Ramos (cell line): ENCODE results near the gene DNASE1L3.
"Not testable (repeated sequence)": the region's sequence is repeated elsewhere in the genome, so short reads cannot be mapped to it uniquely, and the experiment has no call there.

Experiments used
- in situ Hi-C: fragments of 300-500 bp; cut with MboI; formaldehyde crosslinking; loops from one replicate; pipeline ENCODE4 v1.14.3; 2022; ENCODE audit warnings: low sequenced_read_pairs; ENCODE audit not compliant: unreplicated experiment

The DNASE1L3 gene

GRCh38 chr3:58202917-58203360 is 7.8 kb downstream of the DNASE1L3 start:
- in situ Hi-C loops = no loop called here

- in situ Hi-C loops = not testable (repeated sequence)
Observed at GRCh38 chr3:58201451-58201850, 9.3 kb downstream of the DNASE1L3 start.

DNA sequence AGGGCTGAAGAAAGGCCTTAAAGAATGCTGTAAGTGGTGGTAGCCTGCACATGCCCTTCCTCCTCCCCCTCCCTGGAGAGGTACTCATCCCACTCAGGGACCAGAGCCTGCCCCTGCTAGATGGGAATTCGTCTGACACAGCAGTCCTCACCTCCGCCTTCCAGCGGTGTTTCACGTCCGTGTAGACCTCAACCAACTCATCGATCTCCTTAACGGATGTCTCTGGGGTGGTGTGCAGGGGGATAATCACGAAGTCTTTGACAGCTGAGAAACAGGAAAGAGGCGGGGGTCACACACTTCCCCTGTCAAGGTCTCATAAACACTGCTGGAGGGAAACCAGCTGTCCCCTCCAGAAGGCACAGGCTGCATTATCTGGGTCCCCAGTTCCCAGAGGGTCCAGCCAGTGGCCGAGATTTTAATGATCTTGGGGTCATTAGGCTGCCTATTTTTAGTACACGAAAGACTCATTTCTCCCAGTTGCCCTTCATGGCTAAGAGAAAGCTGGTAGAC is 9.9 kb downstream of the DNASE1L3 start:
- in situ Hi-C loops = no loop called here

- in situ Hi-C loops = no loop called here
Observed at GRCh38 chr3:58200121-58200709, 10.6 kb downstream of the DNASE1L3 start.

GRCh38 chr3:58198804-58199203 is 12.0 kb downstream of the DNASE1L3 start:
- in situ Hi-C loops = no loop called here

DNA sequence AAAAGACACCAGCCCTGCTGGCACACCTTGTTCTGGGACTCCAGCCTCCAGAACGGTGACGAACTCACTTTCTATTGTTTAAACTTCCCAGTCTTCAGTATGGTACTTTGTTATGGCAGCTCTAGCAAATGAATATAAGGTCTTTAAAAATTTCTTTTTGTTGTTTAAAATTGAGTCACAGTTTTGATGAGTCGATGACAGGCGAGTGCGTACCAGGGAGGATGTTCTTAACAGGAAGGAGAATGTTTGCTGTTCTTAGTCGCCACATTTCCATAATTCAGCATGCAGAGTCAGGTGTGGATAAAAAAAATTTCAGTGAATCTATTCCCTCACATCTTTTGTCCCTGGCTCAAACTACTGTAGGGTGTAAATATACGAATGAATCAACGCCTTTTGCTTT is 12.4 kb downstream of the DNASE1L3 start:
- in situ Hi-C loops = no loop called here

- in situ Hi-C loops = no loop called here
Observed at GRCh38 chr3:58197588-58197987, 13.2 kb downstream of the DNASE1L3 start.

DNA sequence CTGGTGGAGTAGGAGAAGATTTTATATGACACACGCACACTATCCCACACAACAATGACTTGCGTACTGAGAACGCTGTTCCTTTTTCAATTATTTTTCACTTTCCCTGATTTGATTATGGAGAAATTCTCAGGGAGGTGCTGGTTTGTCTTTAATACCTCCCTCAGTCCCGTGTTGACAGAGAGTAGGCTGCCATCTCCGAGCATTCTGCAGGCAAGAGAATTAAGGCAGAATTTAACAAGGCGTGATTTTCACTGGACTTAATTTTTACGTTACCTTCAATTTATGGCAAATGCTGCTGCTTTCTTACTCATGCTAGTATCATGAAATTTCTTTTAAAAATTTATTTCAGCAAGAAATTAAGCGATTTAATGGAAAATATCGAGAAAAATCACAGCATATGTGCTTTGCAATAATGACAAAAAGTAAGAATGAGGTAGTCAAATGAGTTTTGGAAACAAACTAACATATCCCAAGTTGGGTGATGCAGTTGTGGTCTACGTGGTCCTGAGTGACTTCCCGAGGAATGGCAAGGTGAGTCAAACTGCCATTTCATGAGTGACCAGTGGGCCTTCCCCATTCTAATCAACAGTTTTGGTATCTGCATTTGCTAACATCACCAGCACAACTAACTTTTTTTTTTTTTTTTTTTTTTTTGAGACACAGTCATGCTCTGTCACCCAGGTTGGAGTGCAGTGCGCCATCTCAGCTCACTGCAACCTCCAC is 16.9 kb downstream of the DNASE1L3 start:
- in situ Hi-C loops = no loop called here

DNA sequence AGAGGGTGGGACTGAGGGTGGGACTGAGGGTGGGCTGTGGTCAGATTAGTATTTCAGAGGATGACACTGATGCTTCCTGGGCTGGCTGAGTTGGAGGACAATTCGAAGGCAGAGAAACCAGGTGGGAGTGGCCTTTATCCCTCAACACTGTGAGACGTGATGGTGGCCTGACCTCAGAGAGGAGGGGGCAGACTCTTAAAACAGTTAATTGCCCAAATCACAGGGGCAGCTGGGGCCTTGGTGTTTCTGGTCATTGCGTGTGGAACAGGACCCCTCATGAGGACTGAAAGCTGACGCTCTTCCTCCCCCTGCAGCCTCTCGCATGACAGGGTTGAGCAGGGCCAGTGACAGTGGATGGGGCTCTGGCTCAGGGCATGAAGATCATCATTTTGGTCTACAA is 18.7 kb downstream of the DNASE1L3 start:
- in situ Hi-C loops = no loop called here

DNA sequence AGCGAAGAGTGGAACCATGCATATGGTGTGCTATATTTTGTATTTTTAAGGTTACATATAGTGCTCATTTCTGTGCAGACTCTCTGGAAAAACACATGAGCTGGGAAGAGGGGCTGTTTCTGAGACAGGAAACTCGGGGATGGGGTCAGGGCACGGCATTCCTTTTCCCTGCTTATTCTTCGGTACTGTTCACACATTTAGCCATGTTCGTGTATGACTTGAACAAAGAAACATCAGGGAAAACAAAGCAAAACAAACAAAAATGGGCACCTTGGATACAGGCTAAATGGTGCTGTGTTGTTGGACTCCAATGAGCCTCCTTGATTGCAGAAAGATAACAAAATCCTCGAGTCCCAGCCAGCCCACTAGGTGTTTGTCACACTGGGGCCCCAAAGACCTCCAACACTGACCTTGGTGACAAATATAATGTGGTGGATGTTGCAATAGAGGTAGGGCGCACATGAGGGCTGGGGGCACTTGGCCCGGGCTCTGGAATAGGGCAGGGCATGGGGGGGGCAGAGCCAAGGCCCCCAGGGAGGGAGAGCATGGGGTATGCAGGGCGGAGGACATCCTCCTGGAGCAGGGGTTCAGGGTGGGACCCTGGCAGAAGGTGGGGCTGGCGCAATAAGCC is 19.3 kb downstream of the DNASE1L3 start:
- in situ Hi-C loops = no loop called here

DNA sequence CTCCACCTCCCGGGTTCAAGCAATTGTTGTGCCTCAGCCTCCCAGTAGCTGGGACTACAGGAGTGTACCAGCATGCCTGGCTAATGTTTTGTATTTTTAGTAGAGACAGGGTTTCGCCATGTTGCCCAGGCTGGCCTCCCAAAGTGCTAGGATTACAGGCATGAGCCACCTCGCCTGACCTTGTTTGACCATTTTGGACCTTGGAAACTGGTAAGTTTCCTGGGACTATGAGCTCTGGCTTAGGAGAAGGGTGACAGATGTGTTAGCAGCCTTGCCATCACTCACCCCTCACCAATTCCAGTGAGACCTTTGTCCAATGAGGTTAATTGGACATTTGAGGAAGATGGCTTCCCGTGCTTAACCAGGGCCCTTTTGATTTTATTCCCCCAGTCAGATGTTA is 19.9 kb downstream of the DNASE1L3 start:
- in situ Hi-C loops = no loop called here

GRCh38 chr3:58190291-58190690 is 20.5 kb downstream of the DNASE1L3 start:
- in situ Hi-C loops = no loop called here

DNA sequence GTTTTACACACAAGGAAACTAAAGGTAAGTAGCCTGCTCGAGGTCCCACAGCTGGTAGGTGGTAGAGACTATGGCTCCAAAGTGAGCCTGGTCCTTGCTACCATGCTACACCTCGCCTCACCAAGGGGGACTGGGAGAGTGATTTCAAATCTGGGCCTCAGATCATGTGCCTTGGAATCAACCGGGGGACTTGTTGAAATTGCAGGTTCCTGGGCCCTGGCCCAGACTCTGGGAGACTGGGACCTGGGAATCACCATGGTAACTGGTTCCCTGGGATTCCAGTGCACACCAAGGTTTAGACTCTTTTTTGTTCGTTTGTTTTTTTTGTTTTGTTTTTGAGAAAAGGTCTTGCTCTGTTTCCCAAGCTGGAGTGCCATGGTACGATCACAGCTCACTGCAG is 21.1 kb downstream of the DNASE1L3 start:
- in situ Hi-C loops = no loop called here

GRCh38 chr3:58188921-58189451 is 21.8 kb downstream of the DNASE1L3 start:
- in situ Hi-C loops = no loop called here

DNA sequence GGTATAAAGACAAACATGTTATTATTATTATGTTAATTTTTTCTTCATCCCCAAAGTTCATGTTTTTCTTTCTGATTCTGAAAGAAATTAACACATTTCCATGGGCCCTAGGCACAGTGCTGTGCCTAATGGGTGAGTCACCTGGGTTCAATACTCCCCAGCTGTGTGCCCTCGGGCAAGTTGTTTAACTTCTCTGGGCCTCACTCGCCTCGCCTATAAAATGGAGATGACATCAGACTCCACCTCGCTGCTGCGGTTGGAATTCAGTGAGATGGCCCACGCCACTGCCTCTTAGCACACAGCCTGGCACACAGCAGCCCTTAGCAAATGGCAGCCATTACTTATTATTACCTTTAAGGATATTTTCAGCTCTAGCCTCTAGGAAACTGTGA is 22.6 kb downstream of the DNASE1L3 start:
- in situ Hi-C loops = no loop called here

GRCh38 chr3:58184982-58185360 is 25.8 kb downstream of the DNASE1L3 start:
- in situ Hi-C loops = loop anchor here (5.0 kb wide), 2 partner anchors 117 to 347 kb away; no protein-coding TSS in a partner anchor

GRCh38 chr3:58184309-58184981 is 26.3 kb downstream of the DNASE1L3 start:
- in situ Hi-C loops = loop anchor here (5.0 kb wide), 2 partner anchors 118 to 348 kb away; no protein-coding TSS in a partner anchor

DNA sequence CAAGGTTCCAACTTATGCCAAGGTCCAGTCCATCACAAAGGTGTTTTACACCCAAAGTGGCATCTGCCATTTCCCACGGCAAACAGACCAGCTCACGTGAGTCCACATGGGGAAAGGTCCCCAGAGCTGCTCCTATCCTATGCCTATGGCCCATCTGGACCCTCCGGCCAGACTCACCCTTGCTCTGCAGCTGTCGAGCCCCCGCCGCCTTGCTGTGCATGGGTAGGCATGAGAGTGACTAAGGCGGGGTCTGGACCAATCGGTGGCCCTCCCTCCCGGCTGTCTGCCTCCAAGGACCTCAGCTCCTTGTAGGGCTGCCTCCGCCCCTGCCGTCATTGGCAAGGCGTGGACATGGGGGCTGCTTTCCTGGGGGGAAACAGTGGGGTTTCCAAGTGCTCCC is 26.9 kb downstream of the DNASE1L3 start:
- in situ Hi-C loops = loop anchor here (5.0 kb wide), 2 partner anchors 118 to 348 kb away; no protein-coding TSS in a partner anchor

- in situ Hi-C loops = loop anchor here (5.0 kb wide), 2 partner anchors 119 to 349 kb away; no protein-coding TSS in a partner anchor
Observed at GRCh38 chr3:58183221-58183620, 27.6 kb downstream of the DNASE1L3 start.

DNA sequence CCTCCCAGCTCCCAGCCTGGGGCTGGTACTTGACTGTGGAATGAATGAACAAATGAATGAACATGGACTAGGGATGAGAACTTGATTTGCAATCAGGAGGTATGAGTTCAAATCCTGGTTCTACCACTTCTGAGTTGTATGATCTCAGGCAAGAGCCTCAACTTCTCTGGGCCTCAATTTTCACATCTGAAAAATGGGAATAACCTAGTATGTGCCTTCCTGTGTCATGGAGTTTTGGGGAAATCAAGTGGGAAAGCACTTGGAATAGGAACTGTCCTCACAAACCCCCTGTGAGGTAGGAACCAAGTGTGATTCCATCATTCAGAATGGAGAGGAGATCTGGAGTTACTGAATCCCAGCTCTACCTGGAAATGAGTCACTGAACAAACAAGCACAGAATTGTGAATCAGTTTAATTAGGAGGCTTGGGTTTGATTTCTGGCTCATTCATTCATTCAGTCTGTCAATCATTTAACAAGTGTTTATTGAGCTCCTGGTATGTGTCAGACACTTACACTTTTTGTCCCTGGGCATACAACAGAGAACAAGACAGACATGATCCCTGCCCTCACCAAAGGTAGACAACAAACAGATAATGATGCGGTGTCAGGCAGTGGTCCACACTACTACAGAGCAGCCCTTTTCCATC is 29.7 kb downstream of the DNASE1L3 start:
- in situ Hi-C loops = loop anchor here (5.0 kb wide), 2 partner anchors 121 to 351 kb away; no protein-coding TSS in a partner anchor
